Stimulated activated CD8-positive, alpha-beta memory T cell treated with anti-CD3 and anti-CD28 coated beads, Interleukin-7, amount 100 ng/mL, for 24 hours (primary cell): ENCODE results near the gene ITIH4.

ENCODE experiments used
- DNase-seq: peaks from one replicate; pipeline ENCODE4 v3.0.0-alpha.2; 2020; ENCODE audit warnings: low read depth

Gene ITIH4

DNA sequence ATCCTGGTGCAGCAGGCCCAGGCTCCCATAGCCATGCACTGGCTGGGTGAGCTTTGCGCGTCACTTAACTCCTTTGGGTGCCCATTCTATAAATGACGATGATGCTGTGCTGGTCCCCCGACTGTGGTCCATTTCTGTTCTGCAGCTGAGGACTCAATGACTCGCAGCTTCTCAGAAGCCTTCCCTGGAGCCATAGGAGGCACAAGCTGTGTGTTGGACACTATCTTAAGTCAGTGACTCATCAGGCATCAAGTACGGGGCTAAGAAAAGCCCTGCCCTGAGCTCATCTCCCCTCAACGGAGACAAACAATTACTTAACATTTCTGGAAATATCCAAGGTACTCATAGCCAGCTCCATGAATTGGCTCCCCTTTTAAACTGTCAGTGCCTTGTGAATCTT, 18.1 kb upstream of the ITIH4 start:
- DNase-seq = no peak

DNA sequence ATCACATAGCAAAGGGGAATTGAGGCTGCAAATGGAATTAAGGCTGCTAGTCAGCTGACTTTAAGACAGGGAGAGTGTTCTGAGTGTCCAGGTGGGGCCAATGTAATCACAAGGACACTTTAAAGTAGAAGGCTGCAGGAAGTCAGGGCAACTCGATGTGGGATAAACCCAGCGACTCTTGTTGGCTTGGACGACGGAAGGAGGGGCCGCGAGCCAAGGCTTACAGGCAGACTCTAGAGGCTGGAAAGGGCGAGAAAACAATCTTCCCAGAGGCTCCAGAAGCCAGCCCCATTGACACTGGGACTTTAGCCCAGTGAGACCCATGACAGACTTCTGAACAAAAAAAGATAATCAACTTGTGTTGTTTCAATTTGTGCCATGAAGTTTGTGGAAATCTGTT, 17.3 kb upstream of the ITIH4 start:
- DNase-seq = no peak

DNA sequence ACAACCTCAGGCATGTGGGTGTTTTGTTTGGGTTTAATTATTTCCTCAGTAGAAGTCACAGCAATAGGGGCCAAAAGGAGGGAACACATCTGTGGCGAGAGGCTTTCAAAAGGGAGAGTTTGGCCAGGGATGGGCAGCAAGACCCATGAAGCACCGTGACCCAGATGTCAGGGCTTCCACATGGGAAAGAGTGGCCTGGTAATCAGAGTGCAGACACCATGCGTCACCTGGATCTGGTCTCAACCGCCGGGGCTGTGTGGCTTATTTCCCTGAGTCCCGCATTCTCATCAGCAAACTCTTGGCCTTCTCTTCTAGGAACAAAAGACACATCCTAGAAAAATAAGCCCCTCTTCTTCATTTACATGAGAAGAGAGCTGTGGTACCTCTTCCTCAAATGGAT, 16.8 kb upstream of the ITIH4 start:
- no peak for DNase-seq

DNA sequence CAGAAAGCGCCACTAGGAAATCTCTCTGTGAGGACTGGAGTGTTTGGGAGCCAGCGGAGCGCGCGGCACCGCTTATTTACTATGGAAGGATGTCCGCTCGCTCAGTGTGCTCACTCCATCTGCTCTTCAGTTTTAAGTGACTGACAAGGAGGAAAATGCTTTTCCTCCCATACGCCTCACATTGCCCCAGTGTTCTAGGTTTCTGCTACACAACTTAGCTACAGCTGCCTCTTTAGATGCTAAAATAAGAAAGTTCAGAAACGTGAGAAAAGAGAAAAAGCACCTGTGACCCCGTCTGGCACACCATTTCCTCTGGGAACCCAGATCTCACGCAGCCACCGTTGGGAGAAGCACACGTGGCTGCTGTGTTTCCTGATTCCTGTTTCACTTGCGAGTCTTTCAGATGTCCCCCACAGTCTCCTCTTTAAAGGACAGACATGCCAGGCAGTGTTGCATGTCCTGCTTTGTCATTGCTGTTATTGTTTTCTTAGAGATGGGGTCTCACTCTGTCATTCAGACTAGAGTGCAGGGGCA, 16.0 kb upstream of the ITIH4 start:
- DNase-seq = no peak

DNA sequence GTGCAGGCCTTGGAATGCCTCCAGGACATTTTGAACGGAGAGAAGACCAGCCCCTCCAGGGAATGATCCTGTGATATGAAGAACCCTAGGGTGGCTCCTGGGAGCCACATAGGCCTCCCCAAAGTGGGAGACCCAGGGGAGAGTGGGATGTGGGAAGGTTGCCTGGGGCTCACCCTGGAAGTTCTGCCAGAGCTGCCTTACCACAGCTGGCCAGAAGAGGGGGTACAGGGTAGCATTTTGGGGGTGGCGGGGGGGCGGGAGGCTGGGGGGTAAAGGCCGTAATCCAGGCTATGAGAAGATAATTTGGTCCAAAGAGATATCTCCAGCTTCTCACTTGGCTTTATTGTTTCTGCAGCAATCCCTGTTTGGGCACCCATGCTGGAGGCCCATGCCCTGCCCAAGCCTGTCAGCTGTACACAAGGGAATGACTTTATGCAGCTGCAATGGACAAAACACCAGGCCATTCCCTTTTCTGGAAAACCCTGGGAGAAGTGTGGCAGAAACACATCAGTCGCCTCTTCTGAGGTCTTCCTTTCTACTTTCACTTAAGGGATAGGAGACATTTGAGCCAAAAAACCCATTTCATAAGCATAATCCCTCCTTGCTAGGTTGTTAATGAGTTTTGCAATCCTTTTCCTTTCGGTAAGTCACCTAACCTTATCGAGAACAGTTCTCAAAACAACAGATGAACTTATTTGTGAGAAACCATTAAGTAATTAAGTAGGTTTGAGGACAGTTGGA, 15.4 kb upstream of the ITIH4 start:
- DNase-seq = no peak

DNA sequence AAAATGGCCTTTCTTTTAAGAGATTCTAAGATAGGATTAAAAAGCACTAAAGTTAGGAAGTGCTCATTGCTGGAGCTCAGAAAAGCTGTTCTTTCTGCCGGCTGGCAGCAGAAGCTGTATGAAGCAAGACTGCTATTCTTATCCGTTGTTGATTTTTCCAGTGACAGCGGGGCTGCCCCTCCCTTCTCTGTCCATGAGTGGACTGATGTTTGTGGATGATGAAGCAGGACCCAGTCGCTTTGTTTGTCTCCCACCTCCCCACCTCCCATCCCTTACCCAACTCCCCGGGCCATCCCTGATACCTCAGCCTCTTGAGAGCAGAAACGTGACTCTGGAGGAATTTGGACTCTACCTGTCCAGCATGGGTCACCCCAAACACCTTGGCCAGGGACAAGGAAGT, 14.7 kb upstream of the ITIH4 start:
- no peak for DNase-seq

DNA sequence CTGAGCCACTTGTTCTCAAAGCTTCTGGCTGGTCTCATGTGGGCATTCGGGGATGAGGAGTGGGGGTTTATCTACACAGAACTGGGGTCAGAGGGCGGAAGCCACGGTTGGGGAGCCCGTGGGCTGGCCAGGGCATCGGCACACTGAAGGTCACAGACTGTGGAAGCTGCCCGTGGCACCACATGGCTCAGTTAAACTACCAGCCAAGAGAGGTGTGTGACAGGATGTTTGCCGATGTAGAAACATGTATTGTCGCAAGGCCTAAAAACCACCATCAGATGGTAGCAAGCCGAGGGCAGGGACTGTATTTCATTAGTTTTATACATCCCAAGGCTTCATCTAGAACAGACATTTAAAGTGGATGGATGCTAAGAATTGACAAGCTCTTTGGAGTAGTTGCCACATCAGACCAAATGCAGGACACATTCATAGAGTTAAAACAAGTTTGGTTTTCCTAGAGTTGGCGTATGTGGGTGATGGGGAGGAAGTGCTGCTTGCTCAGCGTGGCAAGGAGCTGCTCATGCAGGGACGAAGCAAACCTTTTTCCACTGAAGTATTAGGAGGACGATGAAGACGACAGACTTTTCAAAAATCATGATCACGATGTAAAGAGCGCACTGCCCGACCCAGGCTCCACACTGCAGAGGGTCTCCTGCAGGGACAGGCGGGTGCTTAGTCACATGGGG, 14.0 kb upstream of the ITIH4 start:
- no peak for DNase-seq

DNA sequence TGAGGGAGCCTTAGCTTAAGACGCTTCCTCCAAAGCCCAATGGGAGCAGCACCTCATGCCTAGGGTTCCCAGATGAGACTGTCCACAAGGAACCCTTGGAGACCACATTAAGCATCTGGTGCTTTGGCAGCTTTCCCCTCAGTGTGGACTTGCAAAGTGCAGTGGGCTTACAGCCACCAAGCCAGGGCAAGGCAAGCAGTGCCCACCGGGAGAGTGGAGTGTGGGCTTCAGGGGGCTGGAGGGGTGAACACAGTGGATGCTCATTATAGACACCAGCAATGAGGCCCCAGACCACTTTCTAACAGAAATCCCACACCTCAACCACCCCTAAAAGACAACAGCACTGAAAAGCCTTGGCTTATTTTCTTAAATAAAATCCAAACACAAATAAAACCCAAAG, 13.4 kb upstream of the ITIH4 start:
- no peak for DNase-seq

DNA sequence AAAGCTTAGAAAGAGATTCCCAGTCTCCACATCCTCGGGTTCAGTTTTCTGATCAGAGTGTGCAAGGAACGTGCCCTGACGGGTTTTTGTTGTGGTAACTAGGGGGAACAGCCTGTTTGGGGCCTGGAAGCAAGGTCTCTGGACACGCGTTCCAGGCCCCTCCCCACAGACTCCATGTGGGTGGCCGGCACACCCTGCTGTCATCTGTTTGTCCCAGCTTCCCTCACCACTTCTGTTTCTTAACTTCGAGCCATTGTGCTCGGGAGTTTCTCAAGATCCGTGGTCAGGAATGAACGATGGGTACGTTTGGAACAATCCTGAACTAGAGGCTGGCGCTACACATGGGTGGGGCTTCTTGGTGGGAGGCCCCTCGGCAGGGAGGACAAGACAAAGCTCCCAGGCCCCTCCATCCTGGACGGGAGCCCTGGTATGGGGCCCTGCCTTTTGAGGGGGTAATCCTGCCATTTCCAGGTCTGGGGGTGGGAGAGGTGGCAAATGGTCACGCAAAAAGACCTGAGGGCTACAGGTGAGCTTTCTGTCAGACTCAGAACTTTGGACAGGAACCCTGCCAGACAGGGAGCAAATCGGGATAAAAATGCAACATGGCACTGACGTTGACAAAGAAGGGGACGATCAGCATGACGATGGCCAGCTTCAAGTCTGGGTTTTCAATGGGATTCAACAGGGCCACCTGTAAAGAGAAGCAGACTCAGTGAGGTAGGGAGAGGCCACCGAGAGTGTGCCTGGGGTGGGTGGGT, 12.8 kb upstream of the ITIH4 start:
- DNase-seq = no peak

DNA sequence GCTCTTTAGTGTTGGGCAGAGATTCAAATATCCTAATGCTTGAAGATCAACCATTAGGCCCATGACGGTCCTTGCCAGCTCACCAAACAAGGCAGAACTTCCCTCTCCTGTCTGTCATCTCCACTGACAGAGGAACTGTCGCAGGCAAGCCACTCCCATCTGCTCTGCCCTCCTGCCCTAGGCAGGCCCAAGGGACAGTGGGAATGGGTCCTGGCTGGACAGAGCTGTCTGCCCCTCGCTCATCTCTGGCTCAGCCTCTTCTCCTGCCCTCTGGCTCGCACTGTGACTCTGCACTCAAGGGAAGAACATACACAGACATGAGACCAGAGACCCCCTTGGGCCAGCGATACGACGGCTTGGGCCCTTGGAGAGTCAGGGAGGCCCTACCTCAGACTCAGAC, 12.0 kb upstream of the ITIH4 start:
- DNase-seq = no peak

DNA sequence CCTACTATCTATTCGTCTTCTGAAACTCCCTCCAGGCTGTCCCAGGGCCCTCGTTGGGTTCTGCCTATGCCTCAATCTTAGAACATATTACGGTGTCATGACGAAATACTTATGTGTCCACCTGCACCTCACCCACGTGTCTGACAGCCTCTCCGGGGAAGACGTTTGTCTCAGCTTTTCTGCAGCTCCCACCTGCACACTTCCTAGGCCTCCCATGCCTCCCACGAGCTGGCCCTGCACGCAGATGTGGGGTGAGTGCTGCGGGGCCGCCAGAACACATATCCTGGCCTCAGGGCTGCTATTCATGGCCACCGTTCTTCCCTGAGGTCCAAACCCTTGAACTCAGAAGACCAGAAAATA, 11.5 kb upstream of the ITIH4 start:
- no peak for DNase-seq

DNA sequence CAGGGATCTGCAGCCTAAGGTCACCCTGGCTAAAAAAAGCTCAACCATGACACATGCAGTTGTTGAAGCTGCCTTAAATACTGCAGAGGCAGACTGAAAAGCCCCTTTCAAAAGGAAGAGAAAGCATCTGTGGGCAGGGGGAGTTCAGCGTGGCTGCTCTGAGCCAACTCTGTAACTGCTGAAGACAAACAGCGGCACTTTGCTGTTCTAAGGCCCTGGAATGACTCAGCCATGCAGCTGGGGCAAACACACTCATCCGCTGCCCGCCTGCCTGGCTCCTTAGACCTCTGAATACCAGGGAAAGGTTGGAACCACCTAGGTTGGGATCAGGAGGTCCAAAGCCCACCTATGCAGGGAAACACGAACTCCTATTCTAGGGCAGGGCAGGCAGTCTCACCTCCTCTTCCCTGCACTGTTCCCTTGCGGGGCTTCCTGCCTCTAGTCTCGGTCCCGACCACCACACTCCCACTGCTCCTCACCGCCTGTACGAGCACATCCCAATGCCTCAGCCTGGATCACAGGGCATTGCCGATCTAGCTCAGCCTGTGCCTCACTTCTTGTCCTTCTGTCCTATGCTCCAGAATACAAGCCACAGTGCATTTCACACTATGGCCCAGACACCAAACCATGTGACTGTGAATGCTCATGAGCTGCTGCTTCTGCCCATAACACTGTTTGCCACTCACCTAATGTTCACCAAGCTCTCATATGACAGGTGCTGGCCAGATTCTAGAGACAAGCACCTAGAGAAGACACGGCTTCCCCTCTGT, 10.9 kb upstream of the ITIH4 start:
- DNase-seq = no peak

DNA sequence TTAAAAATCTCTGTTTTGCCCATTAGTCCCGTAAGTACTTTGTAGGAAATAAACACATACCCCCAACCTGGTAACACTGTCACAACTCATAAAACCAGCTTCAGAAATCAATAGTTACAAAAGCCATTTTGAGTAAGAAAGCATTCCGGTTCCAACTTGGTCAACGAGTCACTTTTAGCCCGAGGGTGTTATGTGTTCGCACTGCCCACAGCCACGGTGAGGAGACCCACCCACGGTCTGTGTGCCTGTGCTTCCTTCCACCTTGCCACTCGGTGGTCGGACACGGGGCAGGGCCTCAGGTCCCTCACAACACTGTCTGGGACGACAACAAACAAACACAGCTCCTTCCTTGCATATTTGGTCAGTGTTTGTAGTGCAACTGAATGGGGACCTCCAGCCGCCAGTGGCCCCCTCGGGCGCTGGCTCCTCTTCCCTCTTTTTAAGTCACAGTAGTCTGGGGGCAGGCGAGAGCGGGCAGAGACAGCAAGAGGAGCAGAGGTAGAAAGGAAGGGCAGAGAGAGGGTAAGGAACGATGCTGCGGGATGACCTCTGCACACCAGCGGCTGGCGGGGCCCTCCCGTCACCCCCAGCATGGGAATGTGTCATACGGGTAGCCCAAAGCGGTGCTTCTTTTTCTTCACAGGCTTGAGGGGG, 9.5 kb upstream of the ITIH4 start:
- no peak for DNase-seq

DNA sequence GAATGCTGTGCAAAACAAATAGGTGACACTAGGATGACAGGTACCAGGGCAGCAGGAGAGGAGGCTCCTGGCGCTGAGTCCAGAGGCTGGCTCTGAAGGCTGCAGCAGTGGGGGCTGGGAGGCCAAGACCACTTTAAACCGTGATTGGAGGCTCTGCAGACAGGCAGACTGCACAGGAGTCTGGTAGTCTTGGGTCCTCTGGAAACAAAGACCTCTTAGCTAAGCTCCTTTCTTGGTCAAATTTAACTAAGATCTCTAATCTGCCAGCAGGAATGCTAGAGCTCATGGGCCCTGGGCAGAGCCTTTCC, 8.8 kb upstream of the ITIH4 start:
- DNase-seq = no peak

DNA sequence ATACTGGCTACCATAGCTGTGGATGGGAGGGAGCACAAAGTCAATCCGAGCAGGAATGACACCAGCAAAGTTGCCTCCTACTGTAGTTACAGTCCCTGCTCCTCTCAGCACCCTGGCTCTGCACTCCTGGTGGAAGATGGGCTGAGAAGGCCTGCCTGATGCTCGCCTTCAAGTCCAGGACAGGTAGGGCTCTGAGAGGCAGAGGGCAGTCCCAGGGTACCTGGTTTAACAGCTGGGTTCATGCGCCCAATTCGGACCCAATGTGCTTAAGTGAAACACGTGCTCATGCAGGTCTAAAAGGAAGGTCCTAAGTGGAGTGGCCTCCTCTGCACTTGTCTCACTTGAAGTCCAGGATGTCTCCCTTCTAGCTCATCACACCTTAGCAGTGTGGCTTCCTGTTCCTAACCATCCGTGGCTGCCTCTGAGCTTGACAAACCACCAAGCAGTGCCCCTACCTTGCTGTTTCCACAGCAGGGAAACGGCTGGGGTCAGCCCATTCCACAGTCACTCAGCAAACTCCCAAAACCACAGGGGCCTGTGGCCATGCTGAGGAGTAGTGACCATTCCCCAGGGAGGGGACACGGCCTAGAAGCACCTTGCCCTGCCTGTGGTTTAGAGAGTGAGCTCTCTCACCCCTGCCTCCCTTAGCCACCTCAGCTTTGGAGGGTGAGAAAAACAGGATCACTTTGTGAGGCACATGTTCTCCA, 8.2 kb upstream of the ITIH4 start:
- no peak for DNase-seq

DNA sequence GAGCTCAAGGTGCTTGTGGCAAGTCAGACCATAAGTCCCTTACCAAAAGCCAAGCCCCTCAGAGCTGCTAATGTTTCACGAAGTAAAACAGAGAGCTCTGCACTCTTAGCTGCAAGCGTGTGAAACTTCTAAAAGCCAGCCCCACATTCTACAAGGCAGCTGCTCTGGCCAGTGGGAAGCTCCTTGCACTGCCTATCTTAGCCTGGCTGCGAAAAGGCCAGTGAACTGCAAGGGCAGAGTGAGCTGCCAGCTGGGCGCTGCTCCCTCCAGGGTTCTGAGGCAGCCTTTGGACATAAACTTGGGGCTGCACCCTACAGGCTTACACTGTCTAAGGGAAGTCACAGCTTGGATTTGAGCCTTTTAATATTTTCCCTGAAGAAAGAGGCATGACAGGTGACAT, 6.5 kb upstream of the ITIH4 start:
- DNase-seq = no peak

DNA sequence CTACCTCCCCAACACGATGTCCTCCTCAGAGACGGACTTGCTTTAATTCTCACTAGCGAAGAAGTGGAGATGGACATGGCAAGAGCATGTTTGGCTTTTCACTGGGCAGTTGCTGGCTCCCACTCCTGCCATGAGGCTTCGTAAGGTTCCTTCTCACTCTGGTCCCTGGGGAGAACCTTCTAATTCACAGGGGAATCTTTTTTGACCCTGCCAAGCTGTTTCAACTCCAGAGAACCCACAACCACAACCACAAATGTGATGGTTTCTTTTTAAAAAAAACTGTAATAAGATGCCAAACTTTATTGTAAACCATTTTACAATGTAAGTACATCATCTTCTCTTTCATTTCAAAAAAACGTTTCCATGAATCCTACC, 6.0 kb upstream of the ITIH4 start:
- DNase-seq = no peak

DNA sequence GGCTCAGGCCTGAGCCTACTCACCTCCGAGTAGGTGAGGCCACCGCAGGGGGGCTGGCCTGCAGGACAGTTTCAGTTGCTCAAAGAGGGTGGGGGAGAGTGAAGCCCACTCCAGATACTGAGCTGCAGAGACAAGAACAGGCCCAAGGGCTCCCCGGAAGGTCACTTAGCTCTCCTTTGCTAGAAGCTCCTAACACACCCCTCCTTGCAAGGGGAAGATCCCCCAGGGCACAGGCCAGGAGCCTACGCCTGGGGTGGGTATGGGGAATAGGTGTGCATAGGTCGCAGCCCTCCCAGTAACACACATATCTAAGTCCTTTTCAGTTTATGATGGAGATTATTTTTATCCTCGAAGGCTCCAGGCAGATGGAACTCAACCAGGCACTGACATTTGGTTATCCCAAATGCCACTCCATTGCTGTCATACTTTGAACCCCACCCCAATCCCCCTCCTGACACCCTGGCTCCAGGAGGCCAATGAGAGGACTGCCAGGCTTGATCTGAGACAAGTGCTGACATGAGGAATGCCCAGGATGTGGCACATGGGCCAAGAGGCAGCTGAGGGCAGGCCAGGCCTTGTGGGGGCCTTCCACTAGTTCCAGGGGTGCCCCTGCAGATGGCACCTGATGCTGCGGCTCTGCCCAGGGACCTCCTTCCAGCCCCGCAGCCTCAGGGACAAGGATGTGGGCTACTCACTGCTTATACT, 5.4 kb upstream of the ITIH4 start:
- DNase-seq = no peak

DNA sequence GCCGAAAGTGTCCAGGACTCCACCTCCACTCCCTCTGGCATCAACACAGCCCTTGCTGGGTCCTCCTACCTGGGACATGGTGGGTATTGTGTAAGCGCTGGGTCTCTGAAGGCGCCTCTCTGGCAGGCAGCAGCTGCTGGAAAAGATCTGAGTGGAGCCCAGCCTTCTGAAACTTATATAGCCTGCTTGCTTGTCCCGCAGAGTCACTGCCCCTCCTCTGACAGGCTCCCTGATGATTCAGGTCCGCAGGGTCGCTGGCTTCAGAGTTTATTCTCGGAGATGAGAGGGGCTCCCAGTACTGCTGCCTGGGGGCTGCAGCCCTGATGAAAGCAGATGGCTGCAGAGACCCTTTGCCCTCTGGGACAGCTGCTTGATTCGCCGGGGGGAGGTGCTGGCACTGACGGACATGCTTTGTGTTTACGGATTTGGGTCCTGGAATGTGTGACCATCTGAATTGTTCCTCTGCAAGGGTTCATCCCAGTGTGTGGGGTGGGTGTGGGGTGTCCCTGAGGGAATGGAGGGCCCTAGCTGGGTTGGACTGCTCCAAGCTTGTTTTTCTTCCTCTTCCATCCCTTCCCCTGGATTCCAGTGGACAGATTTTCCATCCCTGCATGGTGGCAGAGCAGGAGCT, 4.5 kb upstream of the ITIH4 start, which contains the start of gene MUSTN1:
Gene MUSTN1, minus strand, starts transcription at position 149 of the 631 bp plus-strand sequence. Its CDS starts 71 bp downstream, at position 78.
- no peak for DNase-seq

DNA sequence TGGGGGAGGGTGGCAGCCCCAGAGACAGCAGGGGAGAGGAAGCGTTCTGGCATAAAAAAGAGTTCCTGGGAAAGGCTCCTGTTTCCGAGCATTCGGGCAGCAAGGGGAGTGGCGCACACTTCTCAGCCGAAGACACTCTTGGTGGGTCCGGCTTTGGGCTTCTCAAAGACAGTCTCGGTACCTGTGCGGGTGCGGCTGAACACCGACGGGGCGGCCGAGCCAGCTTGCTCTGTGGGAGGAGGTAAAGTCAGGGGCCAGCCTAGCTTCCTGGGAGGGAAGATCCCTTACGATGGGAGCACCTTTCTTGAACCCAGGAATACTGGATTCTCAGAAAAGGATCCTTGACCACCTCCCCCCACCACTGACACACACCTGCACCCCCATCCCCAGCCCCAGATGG, 2.7 kb upstream of the ITIH4 start:
- DNase-seq = no peak
